Esophagus (tissue), 2 donors: ENCODE measurements around the gene TLE4. TPM values are rescaled to one million over a fixed set of nuclear protein-coding genes. Genes with fewer than 3 reads are reported as not detected.

ENCODE experiments used
- H3K27ac ChIP-seq, 2 donors: one replicate each; pipeline ENCODE4 v1.5.1; 2013; ENCODE audit warnings: low read depth in 2 of 2, mild to moderate bottlenecking in 2 of 2, inconsistent platforms in 1 of 2, low read length in 1 of 2, moderate library complexity in 1 of 2
- H3K27me3 ChIP-seq, 2 donors: one replicate each; pipeline ENCODE4 v1.6.1; 2013; ENCODE audit warnings: low read length in 2 of 2, control low read depth in 1 of 2, mild to moderate bottlenecking in 1 of 2; ENCODE audit not compliant: insufficient read depth in 2 of 2, control insufficient read depth in 1 of 2
- H3K36me3 ChIP-seq, 2 donors: one replicate each; pipeline ENCODE4 v1.6.1; 2013; ENCODE audit warnings: low read length in 1 of 2; ENCODE audit not compliant: control insufficient read depth in 2 of 2, insufficient read depth in 2 of 2
- H3K4me1 ChIP-seq, 2 donors: one replicate each; pipeline ENCODE4 v1.6.1; 2013; ENCODE audit warnings: low read length in 1 of 2; ENCODE audit not compliant: control insufficient read depth in 2 of 2, insufficient read depth in 2 of 2
- H3K4me3 ChIP-seq, 2 donors: one replicate each; pipeline ENCODE4 v1.5.1; 2013; ENCODE audit warnings: low read length in 2 of 2, mild to moderate bottlenecking in 2 of 2, low read depth in 1 of 2, moderate library complexity in 1 of 2
- H3K9me3 ChIP-seq, 2 donors: one replicate each; pipeline ENCODE4 v1.6.1; 2013; ENCODE audit warnings: mild to moderate bottlenecking in 2 of 2, low read depth in 1 of 2, low read length in 1 of 2, moderate library complexity in 1 of 2; ENCODE audit not compliant: control insufficient read depth in 2 of 2, insufficient read depth in 1 of 2
- WGBS, 2 donors: extraction: QIAGEN DNeasy Blood & Tissue Kit; methylation state at CpG; one replicate each; pipeline ENCODE4 v1.1.7; 2013; 5-methylcytosine and 5-hydroxymethylcytosine counted together
- polyA plus RNA-seq, 2 donors: library from polyadenylated mRNA; stranded (reverse); fragments of 200-250 nt; gene quantifications; one replicate each; pipeline ENCODE4 v1.2.3, GENCODE V29; 2013
- donor health status: healthy with polysubstance abuse.
- donor health status: Bipolar disorder and iron deficiency.

Gene TLE4
- polyA plus RNA-seq, 2 donors, result 8.5 to 12.9 TPM

DNA sequence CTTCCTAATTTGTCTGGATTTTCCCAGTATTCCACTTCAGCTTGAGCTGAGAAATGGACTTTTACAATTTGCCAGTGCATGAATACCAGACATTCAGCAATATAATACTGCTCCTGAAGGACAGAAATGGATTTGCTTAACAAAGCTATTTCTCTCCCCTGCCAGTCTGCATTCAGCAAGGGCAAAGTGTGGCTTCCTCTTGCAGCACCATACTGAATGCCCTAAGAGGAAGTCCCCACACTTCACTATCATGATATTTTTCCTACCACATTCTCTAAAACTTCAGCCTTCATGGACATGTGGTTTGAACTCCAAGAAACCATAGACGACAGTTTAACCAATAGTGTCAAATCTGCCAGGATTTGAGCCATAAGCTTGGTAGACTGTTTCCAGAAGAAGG is 19.8 kb upstream of the TLE4 start:
- H3K4me1 ChIP-seq, result no peaks in the 10 kb centered on the region
- no peak overlapping the region for H3K27ac ChIP-seq
- H3K36me3 ChIP-seq, result no peaks in the 10 kb centered on the region
- no peaks in the 10 kb centered on the region for H3K27me3 ChIP-seq
- H3K9me3 ChIP-seq, result peaks cover 0 to 2% of the 10 kb centered on the region in 2 donors
- WGBS, 2 donors, result 80 to 88% methylated on average over 1 of the region's 1 CpG
- H3K4me3 ChIP-seq, result no peak overlapping the region

- Histone ChIP-seq H3K4me3 (no peak overlapping the region), H3K9me3 (no peaks in the 10 kb centered on the region), H3K36me3 (no peaks in the 10 kb centered on the region), H3K27me3 (no peaks in the 10 kb centered on the region), H3K27ac (no peak overlapping the region), H3K4me1 (no peaks in the 10 kb centered on the region)
- whole genome bisulfite sequencing, 2 donors, result 73 to 76% methylated on average over 5 of the region's 5 CpGs
Measured at GRCh38 chr9:79555474-79556089, 16.2 kb upstream of the TLE4 start.

DNA sequence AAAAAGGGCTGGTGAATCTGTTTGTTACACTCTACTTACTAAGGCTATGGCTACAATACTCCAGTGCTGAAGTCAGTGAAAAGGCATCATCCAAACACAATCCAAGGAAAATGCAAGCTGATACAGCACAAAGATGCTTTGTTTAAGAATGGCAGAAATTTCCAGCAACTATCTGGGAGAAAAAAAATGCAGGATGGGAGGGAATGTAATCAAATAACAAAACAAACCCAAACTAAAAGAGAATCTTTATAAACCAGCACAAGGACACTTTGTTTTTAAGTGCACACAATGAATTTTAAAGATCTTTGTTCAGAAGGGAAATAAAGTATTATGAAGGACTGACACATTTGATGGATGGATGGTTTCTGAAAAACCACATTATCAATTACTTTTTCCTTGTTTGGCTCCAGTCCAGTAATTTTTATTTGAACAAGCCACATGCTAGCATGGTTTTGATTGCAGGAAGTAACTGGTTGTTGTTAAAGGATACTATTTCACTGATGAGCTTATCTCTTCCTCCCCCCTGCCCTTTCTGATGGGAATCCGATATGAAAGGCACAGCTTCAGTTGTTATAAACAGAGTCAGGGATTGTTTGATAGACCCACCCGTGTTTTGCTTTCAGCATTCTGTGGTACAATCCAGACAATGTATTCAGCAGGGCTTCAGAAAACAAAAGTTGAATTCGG is 12.1 kb upstream of the TLE4 start:
- Histone ChIP-seq H3K9me3 (no peaks in the 10 kb centered on the region), H3K4me3 (no peak overlapping the region), H3K36me3 (no peaks in the 10 kb centered on the region), H3K27ac (no peak overlapping the region), H3K4me1 (no peaks in the 10 kb centered on the region), H3K27me3 (no peaks in the 10 kb centered on the region)
- 44 to 45% methylated on average over 3 of the region's 3 CpGs for WGBS, 2 donors

- H3K27me3 ChIP-seq, result no peaks in the 10 kb centered on the region
- no peak overlapping the region for H3K27ac ChIP-seq
- H3K4me3 ChIP-seq, result no peak overlapping the region
- H3K4me1 ChIP-seq, result peaks cover 0 to 2% of the 10 kb centered on the region in 2 donors
- 90 to 92% methylated on average over 5 of the region's 5 CpGs for WGBS, 2 donors
- no peaks in the 10 kb centered on the region for H3K9me3 ChIP-seq
- H3K36me3 ChIP-seq, result no peaks in the 10 kb centered on the region
Measured at GRCh38 chr9:79562749-79563386, 8.9 kb upstream of the TLE4 start.

GRCh38 chr9:79564105-79564504 is 7.7 kb upstream of the TLE4 start:
- Histone ChIP-seq H3K27ac (no peak overlapping the region), H3K4me3 (no peak overlapping the region), H3K27me3 (no peaks in the 10 kb centered on the region), H3K36me3 (no peaks in the 10 kb centered on the region), H3K4me1 (peaks cover 0 to 2% of the 10 kb centered on the region in 2 donors), H3K9me3 (no peaks in the 10 kb centered on the region)
- WGBS, 2 donors, result 81 to 85% methylated on average over 2 of the region's 2 CpGs

GRCh38 chr9:79565245-79565644 is 6.5 kb upstream of the TLE4 start:
- Histone ChIP-seq H3K4me3 (no peak overlapping the region), H3K27me3 (no peaks in the 10 kb centered on the region), H3K36me3 (no peaks in the 10 kb centered on the region), H3K9me3 (no peaks in the 10 kb centered on the region), H3K4me1 (peaks cover 0 to 2% of the 10 kb centered on the region in 2 donors), H3K27ac (no peak overlapping the region)
- WGBS, 2 donors, result 73 to 75% methylated on average over 2 of the region's 2 CpGs

- Histone ChIP-seq H3K27ac (no peak overlapping the region), H3K4me3 (no peak overlapping the region), H3K36me3 (no peaks in the 10 kb centered on the region), H3K9me3 (no peaks in the 10 kb centered on the region), H3K4me1 (peaks cover 0 to 2% of the 10 kb centered on the region in 2 donors), H3K27me3 (no peaks in the 10 kb centered on the region)
- WGBS, 2 donors, result 49 to 59% methylated on average over 2 of the region's 2 CpGs
Measured at GRCh38 chr9:79567671-79568098, 4.1 kb upstream of the TLE4 start.

DNA sequence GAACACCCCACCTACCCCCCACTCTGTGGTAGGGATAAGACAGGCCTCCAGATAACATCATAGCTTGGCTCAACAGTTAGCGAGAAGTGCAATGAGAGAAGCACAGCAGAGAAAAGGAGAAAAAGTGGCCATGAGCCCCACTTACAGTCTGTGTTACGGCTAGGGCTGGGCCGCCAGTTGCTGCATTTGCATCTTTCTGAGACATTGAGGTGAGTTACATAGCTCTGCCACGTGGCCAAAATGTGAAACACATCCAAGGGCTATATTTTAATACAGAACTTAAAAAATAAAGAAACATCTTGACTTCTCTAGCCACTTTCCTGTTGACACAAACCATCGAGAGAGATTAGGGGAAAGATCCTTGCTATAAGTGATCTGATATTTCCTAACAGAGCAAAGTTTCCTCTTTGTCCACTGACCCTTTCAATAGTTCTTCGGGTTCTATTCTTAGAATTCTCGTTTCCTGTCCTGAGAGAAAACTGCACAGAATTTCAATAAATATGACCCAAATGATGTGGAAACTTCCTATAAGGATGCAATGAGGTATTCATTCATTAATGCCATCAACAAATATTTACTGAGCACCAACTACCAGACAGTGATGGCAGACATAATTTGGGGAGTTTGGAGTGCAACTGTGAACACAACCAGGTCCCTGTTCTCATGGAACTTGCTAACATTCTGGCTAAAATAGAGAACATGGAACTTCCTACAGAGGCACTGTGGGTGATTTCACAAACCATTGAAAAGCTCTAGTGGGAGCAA is 3.2 kb upstream of the TLE4 start:
- H3K4me3 ChIP-seq, result no peak overlapping the region
- H3K4me1 ChIP-seq, result peaks cover 0 to 2% of the 10 kb centered on the region in 2 donors
- H3K27ac ChIP-seq, result no peak overlapping the region
- H3K27me3 ChIP-seq, result no peaks in the 10 kb centered on the region
- 78 to 83% methylated on average over 7 of the region's 7 CpGs for WGBS, 2 donors
- H3K36me3 ChIP-seq, result no peaks in the 10 kb centered on the region
- H3K9me3 ChIP-seq, result no peaks in the 10 kb centered on the region

DNA sequence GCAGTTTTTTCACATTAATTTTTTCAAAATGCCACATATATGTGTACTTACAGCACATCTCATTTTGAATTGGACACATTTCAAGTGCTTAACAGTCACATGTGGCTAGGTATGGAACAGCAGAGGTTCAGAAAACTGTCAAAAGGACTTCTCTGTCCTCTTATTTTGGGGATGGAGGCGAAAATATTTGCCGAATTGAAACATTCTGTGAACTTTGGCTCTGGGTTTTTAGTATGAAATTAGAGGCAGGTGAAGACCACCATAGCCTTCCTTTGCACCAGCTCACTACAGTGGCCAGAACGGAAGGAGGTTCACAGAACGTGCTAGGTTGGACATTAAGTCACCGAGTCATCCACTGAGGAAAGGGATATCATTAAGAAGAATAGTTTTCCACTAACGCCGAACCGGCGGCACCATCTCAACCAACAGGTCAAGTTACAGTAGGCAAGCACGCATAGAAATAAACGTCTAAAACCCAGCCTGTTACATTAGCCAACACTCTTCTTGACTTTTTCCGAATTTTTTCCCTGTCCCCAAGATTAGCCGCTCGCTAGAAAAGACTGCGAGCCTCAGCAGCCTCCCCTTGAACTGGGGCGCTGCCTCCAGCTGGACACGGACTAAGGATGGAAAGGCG is 1.8 kb upstream of the TLE4 start:
- peak overlapping the region; percentile 57 to 58 for H3K4me3 ChIP-seq
- H3K4me1 ChIP-seq, result peaks cover 0 to 2% of the 10 kb centered on the region in 2 donors
- no peak overlapping the region for H3K27ac ChIP-seq
- 36 to 45% methylated on average over 18 of the region's 18 CpGs for WGBS, 2 donors
- no peaks in the 10 kb centered on the region for H3K36me3 ChIP-seq
- no peaks in the 10 kb centered on the region for H3K9me3 ChIP-seq
- no peaks in the 10 kb centered on the region for H3K27me3 ChIP-seq
